ENCODE results near the gene CFAP57.

DNA sequence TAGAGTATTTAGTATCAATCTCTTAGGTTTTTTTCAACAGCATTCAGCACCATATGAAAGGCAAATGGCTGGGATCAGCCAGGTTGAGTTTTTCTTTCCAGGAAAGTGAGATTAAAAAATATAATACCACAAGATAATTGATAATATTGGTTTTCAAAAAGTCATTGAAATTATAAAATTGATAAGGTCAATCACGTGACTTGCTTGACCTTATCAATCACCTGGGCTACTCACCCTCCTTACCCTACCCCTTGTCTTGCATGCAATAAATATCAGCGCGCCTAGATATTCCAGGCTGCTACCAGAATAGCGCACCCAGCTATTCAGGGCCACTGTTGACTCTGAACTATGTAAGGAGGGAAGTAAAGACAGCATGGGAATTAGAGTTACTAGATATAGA, 31.5 kb upstream of the CFAP57 start:
- TF ChIP-seq, protein P1, sequence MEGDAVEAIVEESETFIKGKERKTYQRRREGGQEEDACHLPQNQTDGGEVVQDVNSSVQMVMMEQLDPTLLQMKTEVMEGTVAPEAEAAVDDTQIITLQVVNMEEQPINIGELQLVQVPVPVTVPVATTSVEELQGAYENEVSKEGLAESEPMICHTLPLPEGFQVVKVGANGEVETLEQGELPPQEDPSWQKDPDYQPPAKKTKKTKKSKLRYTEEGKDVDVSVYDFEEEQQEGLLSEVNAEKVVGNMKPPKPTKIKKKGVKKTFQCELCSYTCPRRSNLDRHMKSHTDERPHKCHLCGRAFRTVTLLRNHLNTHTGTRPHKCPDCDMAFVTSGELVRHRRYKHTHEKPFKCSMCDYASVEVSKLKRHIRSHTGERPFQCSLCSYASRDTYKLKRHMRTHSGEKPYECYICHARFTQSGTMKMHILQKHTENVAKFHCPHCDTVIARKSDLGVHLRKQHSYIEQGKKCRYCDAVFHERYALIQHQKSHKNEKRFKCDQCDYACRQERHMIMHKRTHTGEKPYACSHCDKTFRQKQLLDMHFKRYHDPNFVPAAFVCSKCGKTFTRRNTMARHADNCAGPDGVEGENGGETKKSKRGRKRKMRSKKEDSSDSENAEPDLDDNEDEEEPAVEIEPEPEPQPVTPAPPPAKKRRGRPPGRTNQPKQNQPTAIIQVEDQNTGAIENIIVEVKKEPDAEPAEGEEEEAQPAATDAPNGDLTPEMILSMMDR (IDR thresholded peaks at IDR 0.05), result no peak
- no peak for TF ChIP-seq POLR2A (IDR thresholded peaks at IDR 0.05)
